Skeletal muscle tissue (tissue), 4 donors: ENCODE data around the gene RNF144A. TPM values are rescaled to one million over a fixed set of nuclear protein-coding genes. Genes with fewer than 3 reads are reported as not detected.

Experiments
- H3K27ac ChIP-seq: one replicate; pipeline ENCODE4 v1.7.0; 2013; ENCODE audit warnings: mild to moderate bottlenecking, low read depth, low read length, inconsistent platforms
- H3K27me3 ChIP-seq, 3 donors: one replicate each; pipeline ENCODE4 v1.7.0; 2013; ENCODE audit warnings: low read length in 3 of 3; ENCODE audit not compliant: control insufficient read depth in 3 of 3, insufficient read depth in 3 of 3
- H3K36me3 ChIP-seq, 3 donors: one replicate each; pipeline ENCODE4 v1.7.0; 2013; ENCODE audit warnings: low read length in 3 of 3; ENCODE audit not compliant: control insufficient read depth in 3 of 3, insufficient read depth in 3 of 3
- H3K4me1 ChIP-seq, 3 donors: one replicate each; pipeline ENCODE4 v1.7.0; 2013; ENCODE audit warnings: low read length in 3 of 3, mild to moderate bottlenecking in 3 of 3; ENCODE audit not compliant: control insufficient read depth in 3 of 3, insufficient read depth in 3 of 3
- H3K4me3 ChIP-seq, 3 donors: one replicate each; pipeline ENCODE4 v1.7.0; 2013; ENCODE audit warnings: low read length in 3 of 3
- H3K9ac ChIP-seq, 3 donors: one replicate each; pipeline ENCODE4 v1.7.0; 2013; ENCODE audit warnings: low read length in 3 of 3, mild to moderate bottlenecking in 3 of 3, moderate library complexity in 2 of 3, low read depth in 1 of 3
- H3K9me3 ChIP-seq, 3 donors: one replicate each; pipeline ENCODE4 v1.7.0; 2013; ENCODE audit warnings: low read length in 3 of 3; ENCODE audit not compliant: control insufficient read depth in 3 of 3
- total RNA-seq: library from RNA; depleted of rRNA; stranded (reverse); fragments of >200 nt; gene quantifications from one replicate; pipeline ENCODE4 v1.2.3, GENCODE V29; 2014
- donor health status: Osteomylitis.

RNF144A gene
- total RNA-seq, 1 donor from 2014 or later = 16.2 TPM

GRCh38 chr2:6927186-6927585 lies 10.0 kb downstream of the RNF144A start:
- H3K9me3 ChIP-seq = no peaks in the 10 kb centered on the region
- no peaks in the 10 kb centered on the region for H3K27me3 ChIP-seq
- H3K4me3 ChIP-seq = no peak overlapping the region
- peak overlapping the region in 2 of 3 donors; percentile 8 to 65 for H3K9ac ChIP-seq
- no peaks in the 10 kb centered on the region for H3K36me3 ChIP-seq
- H3K4me1 ChIP-seq = peaks cover 31 to 58% (median 31%) of the 10 kb centered on the region in 3 donors
- H3K27ac ChIP-seq = no peak overlapping the region

DNA sequence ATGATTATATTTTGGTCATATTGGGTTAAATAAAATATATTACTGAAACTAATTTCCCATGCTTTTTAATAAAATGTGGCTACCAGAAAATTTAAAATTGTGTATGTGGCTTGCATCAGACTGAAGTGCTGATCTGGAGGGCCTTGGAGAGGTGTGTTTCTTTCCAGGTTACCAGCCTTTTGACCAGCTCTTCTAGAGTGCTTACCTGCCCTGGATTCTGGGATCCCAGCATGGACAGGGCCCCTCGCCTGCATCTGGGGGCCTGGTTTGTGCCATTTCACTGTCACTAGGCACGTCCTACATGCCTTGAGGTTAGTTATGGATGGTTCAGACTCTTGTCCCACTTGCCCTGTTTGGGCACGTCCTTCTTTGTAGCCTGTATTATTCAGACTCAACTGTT lies 10.5 kb downstream of the RNF144A start:
- Histone ChIP-seq H3K4me3 (no peak overlapping the region), H3K4me1 (peaks cover 31 to 57% (median 31%) of the 10 kb centered on the region in 3 donors), H3K27me3 (no peaks in the 10 kb centered on the region), H3K9ac (peak overlapping the region in 1 of 3 donors; percentile 8), H3K9me3 (no peaks in the 10 kb centered on the region), H3K36me3 (no peaks in the 10 kb centered on the region), H3K27ac (no peak overlapping the region)

- H3K27me3 ChIP-seq = no peaks in the 10 kb centered on the region
- no peak overlapping the region for H3K9ac ChIP-seq
- peaks cover 26 to 50% (median 29%) of the 10 kb centered on the region in 3 donors for H3K4me1 ChIP-seq
- H3K36me3 ChIP-seq = no peaks in the 10 kb centered on the region
- no peak overlapping the region for H3K4me3 ChIP-seq
- no peak overlapping the region for H3K27ac ChIP-seq
- no peaks in the 10 kb centered on the region for H3K9me3 ChIP-seq
Observed at GRCh38 chr2:6928452-6928851, 11.2 kb downstream of the RNF144A start.

- no peak overlapping the region for H3K4me3 ChIP-seq
- no peaks in the 10 kb centered on the region for H3K9me3 ChIP-seq
- no peak overlapping the region for H3K27ac ChIP-seq
- H3K27me3 ChIP-seq = no peaks in the 10 kb centered on the region
- no peaks in the 10 kb centered on the region for H3K36me3 ChIP-seq
- H3K9ac ChIP-seq = no peak overlapping the region
- H3K4me1 ChIP-seq = peaks cover 26 to 47% (median 28%) of the 10 kb centered on the region in 3 donors
Observed at GRCh38 chr2:6929196-6929819, 12.1 kb downstream of the RNF144A start.

DNA sequence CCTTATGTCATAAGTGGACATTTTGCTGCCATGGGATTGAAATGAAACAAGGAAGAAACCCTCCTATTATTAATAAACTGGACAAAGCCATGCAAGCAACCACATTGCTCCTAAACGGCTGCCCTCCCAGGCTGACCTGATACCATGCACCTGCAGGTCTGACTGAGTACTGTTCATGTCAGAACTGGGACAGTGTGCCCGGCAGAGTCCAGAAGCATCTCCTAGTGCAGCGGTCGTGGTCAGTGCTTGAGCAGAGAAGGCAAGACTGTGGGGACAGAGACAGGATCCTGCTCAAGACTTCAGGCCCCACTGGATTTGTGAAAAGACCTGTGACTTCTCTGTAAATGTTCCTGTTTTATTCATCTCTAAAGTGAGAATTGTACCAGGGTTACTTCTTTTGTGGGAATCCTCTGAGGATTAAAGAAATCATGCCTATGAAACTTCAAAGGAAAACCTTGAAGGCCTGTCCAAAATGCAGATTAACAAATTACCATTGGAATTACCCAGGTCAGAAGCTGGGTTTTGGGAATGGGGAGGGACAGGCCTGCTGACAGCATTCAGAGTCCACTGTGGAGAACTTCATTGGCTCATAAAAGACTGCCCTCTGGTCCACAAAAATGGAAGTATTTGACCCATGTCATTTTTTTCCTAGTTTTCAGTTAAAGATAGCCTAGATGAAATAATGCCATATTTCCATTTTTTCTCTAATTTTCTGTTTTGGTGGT lies 13.9 kb downstream of the RNF144A start:
- H3K27me3 ChIP-seq = no peaks in the 10 kb centered on the region
- H3K4me3 ChIP-seq = no peak overlapping the region
- H3K9me3 ChIP-seq = no peaks in the 10 kb centered on the region
- no peak overlapping the region for H3K27ac ChIP-seq
- peaks cover 15 to 32% (median 16%) of the 10 kb centered on the region in 3 donors for H3K4me1 ChIP-seq
- H3K36me3 ChIP-seq = no peaks in the 10 kb centered on the region
- no peak overlapping the region for H3K9ac ChIP-seq

DNA sequence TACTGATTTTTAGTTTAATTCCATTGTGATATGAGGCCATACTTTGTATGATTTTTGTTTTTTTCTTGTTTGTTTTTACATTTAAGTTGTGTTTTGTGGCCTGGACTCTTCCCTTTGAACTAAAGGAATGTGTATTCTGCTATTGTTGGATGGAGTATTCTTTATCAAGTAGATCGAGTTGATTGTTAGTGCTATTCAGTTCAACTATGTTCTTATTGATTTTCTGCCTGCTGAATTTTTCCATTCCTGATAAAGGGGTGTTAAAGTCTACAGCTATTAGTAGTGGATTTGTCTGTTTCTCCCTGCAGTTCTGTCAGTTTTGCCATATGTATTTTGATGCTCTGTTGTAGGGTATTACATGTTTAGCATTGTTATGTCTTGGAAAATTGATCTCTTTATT lies 14.5 kb downstream of the RNF144A start:
- no peaks in the 10 kb centered on the region for H3K27me3 ChIP-seq
- H3K4me3 ChIP-seq = no peak overlapping the region
- H3K27ac ChIP-seq = no peak overlapping the region
- no peaks in the 10 kb centered on the region for H3K36me3 ChIP-seq
- H3K9ac ChIP-seq = no peak overlapping the region
- H3K4me1 ChIP-seq = peaks cover 11 to 29% (median 12%) of the 10 kb centered on the region in 3 donors
- H3K9me3 ChIP-seq = no peaks in the 10 kb centered on the region

GRCh38 chr2:6932206-6932605 lies 15.0 kb downstream of the RNF144A start:
- no peak overlapping the region for H3K27ac ChIP-seq
- no peaks in the 10 kb centered on the region for H3K36me3 ChIP-seq
- H3K9ac ChIP-seq = no peak overlapping the region
- no peak overlapping the region for H3K4me3 ChIP-seq
- H3K27me3 ChIP-seq = no peaks in the 10 kb centered on the region
- no peaks in the 10 kb centered on the region for H3K9me3 ChIP-seq
- peaks cover 7 to 29% (median 12%) of the 10 kb centered on the region in 3 donors for H3K4me1 ChIP-seq

DNA sequence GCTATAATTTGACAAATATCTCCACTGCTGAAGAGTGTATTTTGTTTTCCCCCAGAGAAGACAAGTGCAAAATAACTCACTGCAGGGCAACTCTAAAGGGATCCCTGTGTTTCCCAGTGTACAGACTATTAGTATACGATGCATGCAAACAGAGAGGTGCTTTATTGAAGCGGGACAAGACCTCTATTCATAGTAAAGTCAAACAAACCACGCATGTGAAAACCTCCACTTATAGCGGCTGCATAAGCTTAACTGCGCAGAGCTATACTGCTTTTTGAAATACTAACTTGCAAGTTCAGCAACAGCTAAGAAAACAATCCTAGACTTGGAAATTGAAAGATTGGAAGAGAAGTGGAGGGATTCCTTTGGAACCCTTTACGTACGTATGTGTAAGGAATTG lies 15.6 kb downstream of the RNF144A start:
- H3K4me3 ChIP-seq = no peak overlapping the region
- H3K9me3 ChIP-seq = no peaks in the 10 kb centered on the region
- H3K9ac ChIP-seq = no peak overlapping the region
- H3K27me3 ChIP-seq = no peaks in the 10 kb centered on the region
- no peaks in the 10 kb centered on the region for H3K36me3 ChIP-seq
- H3K27ac ChIP-seq = no peak overlapping the region
- peaks cover 4 to 29% (median 11%) of the 10 kb centered on the region in 3 donors for H3K4me1 ChIP-seq

- Histone ChIP-seq H3K27ac (no peak overlapping the region), H3K4me1 (peaks cover 3 to 24% (median 11%) of the 10 kb centered on the region in 3 donors), H3K9me3 (no peaks in the 10 kb centered on the region), H3K9ac (no peak overlapping the region), H3K27me3 (no peaks in the 10 kb centered on the region), H3K4me3 (no peak overlapping the region), H3K36me3 (no peaks in the 10 kb centered on the region)
Observed at GRCh38 chr2:6933911-6934310, 16.7 kb downstream of the RNF144A start.

- Histone ChIP-seq H3K9ac (no peak overlapping the region), H3K9me3 (no peaks in the 10 kb centered on the region), H3K36me3 (no peaks in the 10 kb centered on the region), H3K4me3 (no peak overlapping the region), H3K27me3 (no peaks in the 10 kb centered on the region), H3K27ac (no peak overlapping the region), H3K4me1 (peaks cover 3 to 26% (median 11%) of the 10 kb centered on the region in 3 donors)
Observed at GRCh38 chr2:6934345-6934744, 17.1 kb downstream of the RNF144A start.
